Measurements from ENCODE around the gene TMEM132D. TPM values are rescaled to one million over a fixed set of nuclear protein-coding genes. Genes with fewer than 3 reads are reported as not detected.

The TMEM132D gene
- total and polyA plus RNA-seq, 2 experiments from 2014 or later, result not detected

GRCh38 chr12:129619271-129619670, 284.6 kb downstream of the TMEM132D start:
- no peak overlapping the region for H3K27ac ChIP-seq
- H3K4me1 ChIP-seq (ENCODE audit: insufficient read depth), result no peaks in the 10 kb centered on the region
- H2AFZ ChIP-seq, result no peak overlapping the region
- DNase-seq, result no peak
- H3F3A ChIP-seq (ENCODE audit: insufficient read depth), result no peaks in the 10 kb centered on the region
- in situ Hi-C loops (cut with MboI), result no loop called here
- no peak overlapping the region for H3K4me3 ChIP-seq
- 24 to 26% methylated on average over 5 of the region's 5 CpGs for WGBS, 2 experiments (ENCODE audit: low coverage in 1 of 2, low lambda C conversion rate in 2 of 2, missing lambda C conversion rate in 2 of 2)
- no peak overlapping the region for H3K4me2 ChIP-seq (ENCODE audit: unreplicated experiment)
- no peaks in the 10 kb centered on the region for H3K79me2 ChIP-seq (ENCODE audit: insufficient read depth)
- no peaks in the 10 kb centered on the region for H3K9me3 ChIP-seq (ENCODE audit: low read depth)
- no peaks in the 10 kb centered on the region for H4K20me1 ChIP-seq (ENCODE audit: insufficient read depth)
- no peak overlapping the region for H3K9ac ChIP-seq
- TF ChIP-seq EZH2 (IDR thresholded peaks at IDR 0.05; ENCODE audit: insufficient read depth, poor library complexity, severe bottlenecking), result no peak
- no peak for TF ChIP-seq EZH2phosphoT487 (IDR thresholded peaks at IDR 0.05; ENCODE audit: insufficient read depth, low read depth)
- no peaks in the 10 kb centered on the region for H3K36me3 ChIP-seq (ENCODE audit: low read depth)
- no peaks in the 10 kb centered on the region for H3K9me2 ChIP-seq (ENCODE audit: insufficient read depth)
- H3K27me3 ChIP-seq (replicated peaks; ENCODE audit: insufficient read depth), result no peaks in the 10 kb centered on the region

- Histone ChIP-seq H3K27me3 (replicated peaks; ENCODE audit: insufficient read depth) (no peaks in the 10 kb centered on the region), H3K4me1 (ENCODE audit: insufficient read depth) (no peaks in the 10 kb centered on the region), H2AFZ (no peak overlapping the region), H3K4me2 (ENCODE audit: unreplicated experiment) (no peak overlapping the region), H3K36me3 (ENCODE audit: low read depth) (no peaks in the 10 kb centered on the region), H3K9me2 (ENCODE audit: insufficient read depth) (no peaks in the 10 kb centered on the region), H3K79me2 (ENCODE audit: insufficient read depth) (no peaks in the 10 kb centered on the region), H3K4me3 (no peak overlapping the region), H3K27ac (no peak overlapping the region), H3K9ac (no peak overlapping the region), H3F3A (ENCODE audit: insufficient read depth) (no peaks in the 10 kb centered on the region), H4K20me1 (ENCODE audit: insufficient read depth) (no peaks in the 10 kb centered on the region), H3K9me3 (ENCODE audit: low read depth) (no peaks in the 10 kb centered on the region)
- TF ChIP-seq EZH2phosphoT487 (IDR thresholded peaks at IDR 0.05; ENCODE audit: insufficient read depth, low read depth), result no peak
- TF ChIP-seq EZH2 (IDR thresholded peaks at IDR 0.05; ENCODE audit: insufficient read depth, poor library complexity, severe bottlenecking), result no peak
- DNase-seq, result no peak
- 27 to 40% methylated on average over 7 of the region's 7 CpGs for WGBS, 2 experiments (ENCODE audit: low coverage in 1 of 2, low lambda C conversion rate in 2 of 2, missing lambda C conversion rate in 2 of 2)
- in situ Hi-C loops (cut with MboI), result no loop called here
Observed at GRCh38 chr12:129617849-129618248, 286.0 kb downstream of the TMEM132D start.

- H2AFZ ChIP-seq, result no peak overlapping the region
- no peak overlapping the region for H3K27ac ChIP-seq
- H3K4me2 ChIP-seq (ENCODE audit: unreplicated experiment), result no peak overlapping the region
- H3F3A ChIP-seq (ENCODE audit: insufficient read depth), result no peaks in the 10 kb centered on the region
- no peaks in the 10 kb centered on the region for H3K36me3 ChIP-seq (ENCODE audit: low read depth)
- H3K79me2 ChIP-seq (ENCODE audit: insufficient read depth), result no peaks in the 10 kb centered on the region
- H3K9me3 ChIP-seq (ENCODE audit: low read depth), result no peaks in the 10 kb centered on the region
- H3K27me3 ChIP-seq (replicated peaks; ENCODE audit: insufficient read depth), result no peaks in the 10 kb centered on the region
- TF ChIP-seq EZH2 (IDR thresholded peaks at IDR 0.05; ENCODE audit: insufficient read depth, poor library complexity, severe bottlenecking), result no peak
- no peak overlapping the region for H3K4me3 ChIP-seq
- DNase-seq, result no peak
- WGBS, 2 experiments (ENCODE audit: low coverage in 1 of 2, low lambda C conversion rate in 2 of 2, missing lambda C conversion rate in 2 of 2), result 30 to 34% methylated on average over 5 of the region's 5 CpGs
- in situ Hi-C loops (cut with MboI), result no loop called here
- no peaks in the 10 kb centered on the region for H3K4me1 ChIP-seq (ENCODE audit: insufficient read depth)
- H3K9ac ChIP-seq, result no peak overlapping the region
- H4K20me1 ChIP-seq (ENCODE audit: insufficient read depth), result no peaks in the 10 kb centered on the region
- no peaks in the 10 kb centered on the region for H3K9me2 ChIP-seq (ENCODE audit: insufficient read depth)
Observed at GRCh38 chr12:129615001-129615400, 288.8 kb downstream of the TMEM132D start.

- no peaks in the 10 kb centered on the region for H4K20me1 ChIP-seq (ENCODE audit: insufficient read depth)
- no peaks in the 10 kb centered on the region for H3F3A ChIP-seq (ENCODE audit: insufficient read depth)
- TF ChIP-seq EZH2 (IDR thresholded peaks at IDR 0.05; ENCODE audit: insufficient read depth, poor library complexity, severe bottlenecking) (no peak), EZH2phosphoT487 (IDR thresholded peaks at IDR 0.05; ENCODE audit: insufficient read depth, low read depth) (no peak)
- no peaks in the 10 kb centered on the region for H3K9me2 ChIP-seq (ENCODE audit: insufficient read depth)
- no peak overlapping the region for H3K4me2 ChIP-seq (ENCODE audit: unreplicated experiment)
- WGBS, 2 experiments (ENCODE audit: low coverage in 1 of 2, low lambda C conversion rate in 2 of 2, missing lambda C conversion rate in 2 of 2), result 3 to 7% methylated on average over 9 of the region's 9 CpGs
- no peak for DNase-seq
- H3K27ac ChIP-seq, result no peak overlapping the region
- H3K4me3 ChIP-seq, result no peak overlapping the region
- H3K79me2 ChIP-seq (ENCODE audit: insufficient read depth), result no peaks in the 10 kb centered on the region
- H3K27me3 ChIP-seq (replicated peaks; ENCODE audit: insufficient read depth), result no peaks in the 10 kb centered on the region
- H3K4me1 ChIP-seq (ENCODE audit: insufficient read depth), result no peaks in the 10 kb centered on the region
- no peaks in the 10 kb centered on the region for H3K36me3 ChIP-seq (ENCODE audit: low read depth)
- no peak overlapping the region for H3K9ac ChIP-seq
- in situ Hi-C loops (cut with MboI), result no loop called here
- H2AFZ ChIP-seq, result no peak overlapping the region
- H3K9me3 ChIP-seq (ENCODE audit: low read depth), result no peaks in the 10 kb centered on the region
Observed at GRCh38 chr12:129614221-129614885, 289.5 kb downstream of the TMEM132D start.

- Histone ChIP-seq H3K79me2 (ENCODE audit: insufficient read depth) (no peaks in the 10 kb centered on the region), H3K4me3 (no peak overlapping the region), H3K9ac (no peak overlapping the region), H3K36me3 (ENCODE audit: low read depth) (no peaks in the 10 kb centered on the region), H3K27me3 (replicated peaks; ENCODE audit: insufficient read depth) (no peaks in the 10 kb centered on the region), H4K20me1 (ENCODE audit: insufficient read depth) (no peaks in the 10 kb centered on the region), H3K4me1 (ENCODE audit: insufficient read depth) (no peaks in the 10 kb centered on the region), H3K9me2 (ENCODE audit: insufficient read depth) (no peaks in the 10 kb centered on the region), H2AFZ (no peak overlapping the region), H3F3A (ENCODE audit: insufficient read depth) (no peaks in the 10 kb centered on the region), H3K9me3 (ENCODE audit: low read depth) (no peaks in the 10 kb centered on the region), H3K4me2 (ENCODE audit: unreplicated experiment) (no peak overlapping the region), H3K27ac (no peak overlapping the region)
- no peak for DNase-seq
- no peak for TF ChIP-seq EZH2phosphoT487 (IDR thresholded peaks at IDR 0.05; ENCODE audit: insufficient read depth, low read depth)
- TF ChIP-seq EZH2 (IDR thresholded peaks at IDR 0.05; ENCODE audit: insufficient read depth, poor library complexity, severe bottlenecking), result no peak
- WGBS, 2 experiments (ENCODE audit: low coverage in 1 of 2, low lambda C conversion rate in 2 of 2, missing lambda C conversion rate in 2 of 2), result 27 to 28% methylated on average over 9 of the region's 9 CpGs
- in situ Hi-C loops (cut with MboI), result no loop called here
Observed at GRCh38 chr12:129613314-129613713, 290.5 kb downstream of the TMEM132D start.

All from GM23248 (cell line).